ENCODE results near the gene TOR4A. TPM values are rescaled to one million over a fixed set of nuclear protein-coding genes. Genes with fewer than 3 reads are reported as not detected.

Gene TOR4A
- total and polyA plus RNA-seq, 2 donors (not counting 1 experiment from before 2014, with no cell fraction given): 8.3 to 15.3 TPM

DNA sequence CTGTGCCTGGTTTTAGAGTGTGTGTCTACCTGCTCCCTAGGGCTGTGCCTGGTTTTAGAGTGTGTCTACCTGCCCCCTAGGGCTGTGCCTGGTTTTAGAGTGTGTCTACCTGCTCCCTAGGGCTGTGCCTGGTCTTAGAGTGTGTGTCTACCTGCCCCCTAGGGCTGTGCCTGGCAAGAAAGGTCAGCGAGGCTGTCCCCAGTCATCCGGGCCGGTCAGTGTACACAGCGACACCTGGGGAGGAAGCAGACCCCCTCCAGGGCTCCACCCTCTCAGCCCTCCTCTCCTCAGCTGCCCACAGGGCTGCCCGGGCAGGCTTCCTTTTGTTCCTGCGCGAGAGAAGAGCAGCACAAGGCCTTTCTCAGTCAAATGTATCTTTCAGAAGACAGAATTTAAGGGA, 20.4 kb downstream of the TOR4A start:
- H3K4me3 ChIP-seq (ENCODE audit: control extremely low read depth in 1 of 5, extremely low read depth in 1 of 5, insufficient read depth in 1 of 5, low read depth in 2 of 5, low read length in 4 of 5): no peak overlapping the region
- H3K27me3 ChIP-seq (replicated peaks in 1 of 4; ENCODE audit: control extremely low read depth in 1 of 4, control insufficient read depth in 3 of 4, insufficient read depth in 4 of 4, low read length in 3 of 4): peaks cover 0 to 72% (median 39%) of the 10 kb centered on the region in 4 experiments
- ChIA-PET POLR2A (no interaction called here), CTCF (interaction anchor here (2.1 kb wide), 1 partner anchor 11 kb away, joined by 11 read pairs; no protein-coding TSS in a partner anchor)
- H3K27me3 Mint-ChIP-seq: peaks cover 32% of the 10 kb centered on the region
- 93% methylated on average over 7 of the region's 7 CpGs for WGBS (ENCODE audit: insufficient coverage)
- no peak overlapping the region for H3K4me2 ChIP-seq (replicated peaks; ENCODE audit: low read depth, low read length, poor library complexity, severe bottlenecking)
- H3K9me3 Mint-ChIP-seq (ENCODE audit: insufficient read depth): no peaks in the 10 kb centered on the region
- DNase-seq: no peak
- no peak overlapping the region for H3K27ac ChIP-seq (ENCODE audit: low read length in 2 of 2)
- H4K20me1 ChIP-seq (ENCODE audit: control insufficient read depth, insufficient read depth, low read length, poor library complexity, severe bottlenecking): peaks cover 13% of the 10 kb centered on the region
- ATAC-seq (ENCODE audit: low read depth): no peak
- H3K79me2 ChIP-seq (ENCODE audit: control insufficient read depth, insufficient read depth, low read length): no peaks in the 10 kb centered on the region
- no peak overlapping the region for H2AFZ ChIP-seq (ENCODE audit: insufficient read depth, low read depth, low read length, poor library complexity, severe bottlenecking)
- intact Hi-C loops (cut with micrococcal nuclease): loop anchor here (10.0 kb wide), 1 partner anchor 237 kb away; no protein-coding TSS in a partner anchor
- peaks cover 44 to 45% of the 10 kb centered on the region in 2 donors for H3K4me1 ChIP-seq (ENCODE audit: control insufficient read depth in 2 of 2, insufficient read depth in 2 of 2, low read length in 2 of 2)
- peaks cover 23% of the 10 kb centered on the region for H3K4me1 Mint-ChIP-seq
- H3K9me3 ChIP-seq (ENCODE audit: control extremely low read depth in 1 of 3, control insufficient read depth in 2 of 3, insufficient read depth in 1 of 3, low read length in 2 of 3): peaks cover 0 to 33% (median 4%) of the 10 kb centered on the region in 3 donors
- H3K36me3 ChIP-seq (replicated peaks in 1 of 2; ENCODE audit: control extremely low read depth in 1 of 2, control insufficient read depth in 1 of 2, extremely low read depth in 1 of 2, insufficient read depth in 2 of 2, low read length in 1 of 2): no peaks in the 10 kb centered on the region
- H3K4me3 Mint-ChIP-seq: no peak overlapping the region
- H3K9ac ChIP-seq (ENCODE audit: low read length): no peak overlapping the region
- TF ChIP-seq, protein P1, sequence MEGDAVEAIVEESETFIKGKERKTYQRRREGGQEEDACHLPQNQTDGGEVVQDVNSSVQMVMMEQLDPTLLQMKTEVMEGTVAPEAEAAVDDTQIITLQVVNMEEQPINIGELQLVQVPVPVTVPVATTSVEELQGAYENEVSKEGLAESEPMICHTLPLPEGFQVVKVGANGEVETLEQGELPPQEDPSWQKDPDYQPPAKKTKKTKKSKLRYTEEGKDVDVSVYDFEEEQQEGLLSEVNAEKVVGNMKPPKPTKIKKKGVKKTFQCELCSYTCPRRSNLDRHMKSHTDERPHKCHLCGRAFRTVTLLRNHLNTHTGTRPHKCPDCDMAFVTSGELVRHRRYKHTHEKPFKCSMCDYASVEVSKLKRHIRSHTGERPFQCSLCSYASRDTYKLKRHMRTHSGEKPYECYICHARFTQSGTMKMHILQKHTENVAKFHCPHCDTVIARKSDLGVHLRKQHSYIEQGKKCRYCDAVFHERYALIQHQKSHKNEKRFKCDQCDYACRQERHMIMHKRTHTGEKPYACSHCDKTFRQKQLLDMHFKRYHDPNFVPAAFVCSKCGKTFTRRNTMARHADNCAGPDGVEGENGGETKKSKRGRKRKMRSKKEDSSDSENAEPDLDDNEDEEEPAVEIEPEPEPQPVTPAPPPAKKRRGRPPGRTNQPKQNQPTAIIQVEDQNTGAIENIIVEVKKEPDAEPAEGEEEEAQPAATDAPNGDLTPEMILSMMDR (IDR thresholded peaks at IDR 0.05): no peak
- no peak overlapping the region for H3K27ac Mint-ChIP-seq

DNA sequence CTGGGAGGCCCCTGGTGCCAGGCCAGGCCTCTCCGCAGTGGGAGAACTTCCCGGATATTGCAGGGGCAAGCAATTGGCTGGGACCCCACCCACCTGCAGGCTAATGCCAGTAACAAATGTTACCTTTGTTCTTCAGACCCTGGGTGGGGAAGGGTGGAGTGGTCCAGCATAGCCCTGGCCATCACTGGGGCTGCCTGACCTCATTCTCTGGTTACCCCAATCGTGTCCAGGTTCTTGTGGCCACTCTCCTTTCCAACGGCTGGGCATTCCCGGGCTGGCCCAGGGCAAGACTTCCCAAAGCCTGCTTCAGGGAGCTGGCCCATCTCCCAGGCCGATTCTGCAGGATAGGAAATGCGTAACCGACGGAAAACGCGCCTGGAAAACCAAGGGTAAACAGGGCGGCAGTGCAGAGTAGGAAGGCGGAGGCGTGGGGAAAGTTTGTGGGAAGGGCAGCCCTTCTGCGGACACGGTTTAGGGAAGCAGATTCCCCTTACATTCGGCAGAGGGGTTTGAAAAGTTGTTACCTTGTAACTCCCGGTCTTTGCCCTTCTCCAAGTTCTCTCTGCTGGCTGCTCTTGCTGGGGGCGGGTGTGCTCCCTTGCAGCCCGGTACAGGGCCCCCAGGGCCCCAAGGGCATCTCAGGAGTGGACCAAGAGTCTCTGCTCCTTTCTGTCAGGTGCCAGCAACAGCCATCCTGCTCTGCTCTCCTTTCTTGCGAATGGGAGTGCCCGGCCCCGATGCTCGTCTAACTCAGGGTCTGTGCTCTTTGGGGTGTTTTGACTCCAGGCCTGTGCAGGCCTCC, 21.1 kb downstream of the TOR4A start:
- CTCF ChIA-PET: interaction anchor here (2.1 kb wide), 1 partner anchor 12 kb away, joined by 11 read pairs; no protein-coding TSS in a partner anchor
- ATAC-seq (ENCODE audit: low read depth) (no peak), DNase-seq (no peak)
- Histone ChIP-seq H3K4me1 (ENCODE audit: control insufficient read depth in 2 of 2, insufficient read depth in 2 of 2, low read length in 2 of 2) (peaks cover 44 to 47% of the 10 kb centered on the region in 2 donors), H3K4me2 (replicated peaks; ENCODE audit: low read depth, low read length, poor library complexity, severe bottlenecking) (no peak overlapping the region), H3K36me3 (replicated peaks in 1 of 2; ENCODE audit: control extremely low read depth in 1 of 2, control insufficient read depth in 1 of 2, extremely low read depth in 1 of 2, insufficient read depth in 2 of 2, low read length in 1 of 2) (no peaks in the 10 kb centered on the region), H3K27ac (ENCODE audit: low read length in 2 of 2) (no peak overlapping the region), H3K4me3 (ENCODE audit: control extremely low read depth in 1 of 5, extremely low read depth in 1 of 5, insufficient read depth in 1 of 5, low read depth in 2 of 5, low read length in 4 of 5) (no peak overlapping the region), H3K9me3 (ENCODE audit: control extremely low read depth in 1 of 3, control insufficient read depth in 2 of 3, insufficient read depth in 1 of 3, low read length in 2 of 3) (peaks cover 0 to 33% (median 4%) of the 10 kb centered on the region in 3 donors), H2AFZ (ENCODE audit: insufficient read depth, low read depth, low read length, poor library complexity, severe bottlenecking) (no peak overlapping the region), H4K20me1 (ENCODE audit: control insufficient read depth, insufficient read depth, low read length, poor library complexity, severe bottlenecking) (peaks cover 13% of the 10 kb centered on the region), H3K9ac (ENCODE audit: low read length) (no peak overlapping the region), H3K79me2 (ENCODE audit: control insufficient read depth, insufficient read depth, low read length) (no peaks in the 10 kb centered on the region), H3K27me3 (replicated peaks in 1 of 4; ENCODE audit: control extremely low read depth in 1 of 4, control insufficient read depth in 3 of 4, insufficient read depth in 4 of 4, low read length in 3 of 4) (peaks cover 0 to 69% (median 40%) of the 10 kb centered on the region in 4 experiments)
- TF ChIP-seq, protein P1 (IDR thresholded peaks at IDR 0.05): no peak
- TF ChIP-seq EZH2 (IDR thresholded peaks at IDR 0.05; ENCODE audit: borderline replicate concordance, insufficient read depth, low read depth, low read length, poor library complexity, severe bottlenecking): no peak
- POLR2A ChIA-PET: no interaction called here
- Mint-ChIP-seq H3K27ac (no peak overlapping the region), H3K4me1 (peaks cover 23% of the 10 kb centered on the region), H3K4me3 (no peak overlapping the region), H3K27me3 (peaks cover 28% of the 10 kb centered on the region), H3K9me3 (ENCODE audit: insufficient read depth) (no peaks in the 10 kb centered on the region)
- WGBS (ENCODE audit: insufficient coverage): 92% methylated on average over 22 of the region's 24 CpGs
- intact Hi-C loops (cut with micrococcal nuclease): loop anchor here (10.0 kb wide), 1 partner anchor 236 kb away; no protein-coding TSS in a partner anchor

All from B cell (primary cell).